Parathyroid adenoma (tissue), 2 donors: ENCODE measurements around the gene TMEM125.

Experiments used
- H2AFZ ChIP-seq: fragments of 300-600 bp; sonication (generic); one replicate; pipeline ENCODE4 v1.7.0; 2017; ENCODE audit warnings: antibody characterized with exemption, mild to moderate bottlenecking
- H3K27ac ChIP-seq: fragments of 300-600 bp; sonication (generic); one replicate; pipeline ENCODE4 v1.7.0; 2017
- H3K27me3 ChIP-seq: fragments of 300-600 bp; sonication (generic); one replicate; pipeline ENCODE4 v1.7.0; 2017; ENCODE audit warnings: low read length; ENCODE audit not compliant: control insufficient read depth, insufficient read depth
- H3K36me3 ChIP-seq: fragments of 300-600 bp; sonication (generic); one replicate; pipeline ENCODE4 v1.7.0; 2017; ENCODE audit warnings: low read length; ENCODE audit not compliant: control insufficient read depth, insufficient read depth
- H3K4me1 ChIP-seq: fragments of 300-600 bp; sonication (generic); one replicate; pipeline ENCODE4 v1.7.0; 2017; ENCODE audit warnings: control low read depth
- H3K4me2 ChIP-seq: fragments of 300-600 bp; sonication (generic); one replicate; pipeline ENCODE4 v1.7.0; 2017; ENCODE audit warnings: low read length
- H3K4me3 ChIP-seq: fragments of 300-600 bp; sonication (generic); one replicate; pipeline ENCODE4 v1.7.0; 2017; ENCODE audit warnings: low read depth, low read length
- H3K79me2 ChIP-seq: fragments of 300-600 bp; sonication (generic); one replicate; pipeline ENCODE4 v1.7.0; 2017; ENCODE audit warnings: control low read depth
- H3K9ac ChIP-seq: fragments of 300-600 bp; sonication (generic); one replicate; pipeline ENCODE4 v1.7.0; 2017; ENCODE audit warnings: mild to moderate bottlenecking
- H3K9me3 ChIP-seq: fragments of 300-600 bp; sonication (generic); one replicate; pipeline ENCODE4 v1.7.0; 2017; ENCODE audit warnings: low read length; ENCODE audit not compliant: control insufficient read depth
- CTCF ChIP-seq: fragments of 300-600 bp; sonication (generic); IDR thresholded peaks from one replicate; pipeline ENCODE4 v1.7.0; 2017; ENCODE audit warnings: antibody characterized with exemption, mild to moderate bottlenecking
- donor health status: primary hyperparathyroidism.

Gene TMEM125

GRCh38 chr1:43298055-43298454 lies 28.3 kb downstream of the TMEM125 start:
- TF ChIP-seq CTCF = no peak
- Histone ChIP-seq H3K9ac (no peak overlapping the region), H3K27me3 (no peaks in the 10 kb centered on the region), H2AFZ (no peak overlapping the region), H3K4me2 (no peak overlapping the region), H3K79me2 (no peaks in the 10 kb centered on the region), H3K27ac (no peak overlapping the region), H3K4me1 (no peaks in the 10 kb centered on the region), H3K9me3 (no peaks in the 10 kb centered on the region), H3K36me3 (no peaks in the 10 kb centered on the region), H3K4me3 (no peak overlapping the region)

- H3K36me3 ChIP-seq = no peaks in the 10 kb centered on the region
- H3K27ac ChIP-seq = no peak overlapping the region
- no peak overlapping the region for H3K4me2 ChIP-seq
- H3K4me3 ChIP-seq = no peak overlapping the region
- no peaks in the 10 kb centered on the region for H3K27me3 ChIP-seq
- no peak overlapping the region for H3K9ac ChIP-seq
- H3K79me2 ChIP-seq = no peaks in the 10 kb centered on the region
- no peak for TF ChIP-seq CTCF
- no peaks in the 10 kb centered on the region for H3K4me1 ChIP-seq
- H2AFZ ChIP-seq = no peak overlapping the region
- no peaks in the 10 kb centered on the region for H3K9me3 ChIP-seq
These were observed 29.3 kb downstream of the TMEM125 start for GRCh38 chr1:43299101-43299500.

- peak within 1 kb of the TSS; percentile 47 for H3K27ac ChIP-seq
- H3K27me3 ChIP-seq = no peaks in the 10 kb centered on the region
- no peak within 1 kb of the TSS for H3K4me2 ChIP-seq
- no peak for TF ChIP-seq CTCF
- H3K4me1 ChIP-seq = no peaks in the 10 kb centered on the region
- H3K79me2 ChIP-seq = no peaks in the 10 kb centered on the region
- no peak within 1 kb of the TSS for H3K9ac ChIP-seq
- peak within 1 kb of the TSS; percentile 0 for H3K4me3 ChIP-seq
- H3K36me3 ChIP-seq = no peaks in the 10 kb centered on the region
- H3K9me3 ChIP-seq = no peaks in the 10 kb centered on the region
- H2AFZ ChIP-seq = no peak within 1 kb of the TSS
These were observed 30.8 kb downstream of the TMEM125 start, which contains the start of gene TIE1 for GRCh38 chr1:43300378-43301094. TSS of gene TIE1 (plus strand) at chr1:43300982. CDS start at chr1:43301072, 90 bp downstream.

- H3K9me3 ChIP-seq = no peaks in the 10 kb centered on the region
- H2AFZ ChIP-seq = no peak overlapping the region
- H3K9ac ChIP-seq = no peak overlapping the region
- TF ChIP-seq CTCF = no peak
- H3K36me3 ChIP-seq = no peaks in the 10 kb centered on the region
- no peaks in the 10 kb centered on the region for H3K27me3 ChIP-seq
- H3K79me2 ChIP-seq = no peaks in the 10 kb centered on the region
- no peak overlapping the region for H3K4me3 ChIP-seq
- no peaks in the 10 kb centered on the region for H3K4me1 ChIP-seq
- no peak overlapping the region for H3K4me2 ChIP-seq
- H3K27ac ChIP-seq = no peak overlapping the region
These were observed 32.4 kb downstream of the TMEM125 start for GRCh38 chr1:43302201-43302600.
